Measurements from ENCODE around the gene TTLL5.
A peak's percentile ranks its signal among the peaks of the same experiment; 100 is the strongest.

Gene TTLL5

GRCh38 chr14:75742867-75743266 lies 81.8 kb downstream of the TTLL5 start:
- ATAC-seq: no peak
- TF ChIP-seq ESRRG (CRISPR knock-in tag; IDR thresholded peaks at IDR 0.05) (no peak), OSR1 (CRISPR knock-in tag; IDR thresholded peaks at IDR 0.05) (no peak), ISL1 (CRISPR knock-in tag; IDR thresholded peaks at IDR 0.05) (no peak), ARNTL (CRISPR knock-in tag; IDR thresholded peaks at IDR 0.05; ENCODE audit: borderline replicate concordance, low read depth) (no peak), TOX (CRISPR knock-in tag; IDR thresholded peaks at IDR 0.05; ENCODE audit: borderline replicate concordance) (no peak)

DNA sequence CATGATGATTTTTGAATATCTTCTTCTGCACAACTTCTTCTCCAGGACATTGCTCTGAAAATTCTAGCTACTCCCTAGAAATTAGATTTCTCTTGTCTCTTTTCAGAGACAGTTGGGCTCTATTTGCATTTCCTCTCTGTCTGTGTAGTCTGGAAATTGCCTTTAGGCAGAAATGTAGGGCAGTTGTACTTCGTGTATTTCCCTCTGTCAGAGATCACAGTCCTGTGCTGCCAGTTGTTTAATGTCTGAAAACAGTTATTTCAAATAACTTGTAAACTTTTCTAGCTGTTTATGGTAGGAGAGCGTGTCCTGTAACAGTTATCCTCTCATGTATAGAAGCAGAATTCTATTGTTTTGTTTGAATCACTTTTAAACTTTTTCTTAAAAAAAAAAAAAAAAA lies 86.9 kb downstream of the TTLL5 start:
- TF ChIP-seq, protein P1, sequence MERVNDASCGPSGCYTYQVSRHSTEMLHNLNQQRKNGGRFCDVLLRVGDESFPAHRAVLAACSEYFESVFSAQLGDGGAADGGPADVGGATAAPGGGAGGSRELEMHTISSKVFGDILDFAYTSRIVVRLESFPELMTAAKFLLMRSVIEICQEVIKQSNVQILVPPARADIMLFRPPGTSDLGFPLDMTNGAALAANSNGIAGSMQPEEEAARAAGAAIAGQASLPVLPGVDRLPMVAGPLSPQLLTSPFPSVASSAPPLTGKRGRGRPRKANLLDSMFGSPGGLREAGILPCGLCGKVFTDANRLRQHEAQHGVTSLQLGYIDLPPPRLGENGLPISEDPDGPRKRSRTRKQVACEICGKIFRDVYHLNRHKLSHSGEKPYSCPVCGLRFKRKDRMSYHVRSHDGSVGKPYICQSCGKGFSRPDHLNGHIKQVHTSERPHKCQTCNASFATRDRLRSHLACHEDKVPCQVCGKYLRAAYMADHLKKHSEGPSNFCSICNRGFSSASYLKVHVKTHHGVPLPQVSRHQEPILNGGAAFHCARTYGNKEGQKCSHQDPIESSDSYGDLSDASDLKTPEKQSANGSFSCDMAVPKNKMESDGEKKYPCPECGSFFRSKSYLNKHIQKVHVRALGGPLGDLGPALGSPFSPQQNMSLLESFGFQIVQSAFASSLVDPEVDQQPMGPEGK (CRISPR knock-in tag; IDR thresholded peaks at IDR 0.05; ENCODE audit: borderline replicate concordance): no peak
- TF ChIP-seq ESRRG (CRISPR knock-in tag; IDR thresholded peaks at IDR 0.05) (no peak), RARB (CRISPR knock-in tag; IDR thresholded peaks at IDR 0.05) (no peak), ZFP3 (CRISPR knock-in tag; IDR thresholded peaks at IDR 0.05) (no peak), PPARA (CRISPR knock-in tag; IDR thresholded peaks at IDR 0.05; ENCODE audit: borderline replicate concordance) (no peak), ZFP30 (CRISPR knock-in tag; IDR thresholded peaks at IDR 0.05) (no peak), TOX (CRISPR knock-in tag; IDR thresholded peaks at IDR 0.05; ENCODE audit: borderline replicate concordance) (no peak)
- TF ChIP-seq, protein P2, sequence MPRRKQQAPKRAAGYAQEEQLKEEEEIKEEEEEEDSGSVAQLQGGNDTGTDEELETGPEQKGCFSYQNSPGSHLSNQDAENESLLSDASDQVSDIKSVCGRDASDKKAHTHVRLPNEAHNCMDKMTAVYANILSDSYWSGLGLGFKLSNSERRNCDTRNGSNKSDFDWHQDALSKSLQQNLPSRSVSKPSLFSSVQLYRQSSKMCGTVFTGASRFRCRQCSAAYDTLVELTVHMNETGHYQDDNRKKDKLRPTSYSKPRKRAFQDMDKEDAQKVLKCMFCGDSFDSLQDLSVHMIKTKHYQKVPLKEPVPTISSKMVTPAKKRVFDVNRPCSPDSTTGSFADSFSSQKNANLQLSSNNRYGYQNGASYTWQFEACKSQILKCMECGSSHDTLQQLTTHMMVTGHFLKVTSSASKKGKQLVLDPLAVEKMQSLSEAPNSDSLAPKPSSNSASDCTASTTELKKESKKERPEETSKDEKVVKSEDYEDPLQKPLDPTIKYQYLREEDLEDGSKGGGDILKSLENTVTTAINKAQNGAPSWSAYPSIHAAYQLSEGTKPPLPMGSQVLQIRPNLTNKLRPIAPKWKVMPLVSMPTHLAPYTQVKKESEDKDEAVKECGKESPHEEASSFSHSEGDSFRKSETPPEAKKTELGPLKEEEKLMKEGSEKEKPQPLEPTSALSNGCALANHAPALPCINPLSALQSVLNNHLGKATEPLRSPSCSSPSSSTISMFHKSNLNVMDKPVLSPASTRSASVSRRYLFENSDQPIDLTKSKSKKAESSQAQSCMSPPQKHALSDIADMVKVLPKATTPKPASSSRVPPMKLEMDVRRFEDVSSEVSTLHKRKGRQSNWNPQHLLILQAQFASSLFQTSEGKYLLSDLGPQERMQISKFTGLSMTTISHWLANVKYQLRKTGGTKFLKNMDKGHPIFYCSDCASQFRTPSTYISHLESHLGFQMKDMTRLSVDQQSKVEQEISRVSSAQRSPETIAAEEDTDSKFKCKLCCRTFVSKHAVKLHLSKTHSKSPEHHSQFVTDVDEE (CRISPR knock-in tag; IDR thresholded peaks at IDR 0.05): no peak
- no peak for ATAC-seq

GRCh38 chr14:75748336-75748735 lies 87.3 kb downstream of the TTLL5 start:
- no peak for TF ChIP-seq ISL1 (CRISPR knock-in tag; IDR thresholded peaks at IDR 0.05)
- no peak; the same call in 2 of the 3 replicates for ATAC-seq

GRCh38 chr14:75751296-75751695 lies 90.2 kb downstream of the TTLL5 start:
- peak; percentile 74 for ATAC-seq
- TF ChIP-seq, protein P1 (CRISPR knock-in tag; IDR thresholded peaks at IDR 0.05; ENCODE audit: borderline replicate concordance): no peak
- no peak for TF ChIP-seq TOX (CRISPR knock-in tag; IDR thresholded peaks at IDR 0.05; ENCODE audit: borderline replicate concordance)
- TF ChIP-seq BACH2 (CRISPR knock-in tag; IDR thresholded peaks at IDR 0.05; ENCODE audit: borderline replicate concordance): no peak
- TF ChIP-seq POU6F1 (CRISPR knock-in tag; IDR thresholded peaks at IDR 0.05; ENCODE audit: borderline replicate concordance, low read depth): no peak
- TF ChIP-seq ZNF70 (CRISPR knock-in tag; IDR thresholded peaks at IDR 0.05): no peak
- peak; percentile 78 for TF ChIP-seq ISL1 (CRISPR knock-in tag; IDR thresholded peaks at IDR 0.05)
- TF ChIP-seq, protein P3, sequence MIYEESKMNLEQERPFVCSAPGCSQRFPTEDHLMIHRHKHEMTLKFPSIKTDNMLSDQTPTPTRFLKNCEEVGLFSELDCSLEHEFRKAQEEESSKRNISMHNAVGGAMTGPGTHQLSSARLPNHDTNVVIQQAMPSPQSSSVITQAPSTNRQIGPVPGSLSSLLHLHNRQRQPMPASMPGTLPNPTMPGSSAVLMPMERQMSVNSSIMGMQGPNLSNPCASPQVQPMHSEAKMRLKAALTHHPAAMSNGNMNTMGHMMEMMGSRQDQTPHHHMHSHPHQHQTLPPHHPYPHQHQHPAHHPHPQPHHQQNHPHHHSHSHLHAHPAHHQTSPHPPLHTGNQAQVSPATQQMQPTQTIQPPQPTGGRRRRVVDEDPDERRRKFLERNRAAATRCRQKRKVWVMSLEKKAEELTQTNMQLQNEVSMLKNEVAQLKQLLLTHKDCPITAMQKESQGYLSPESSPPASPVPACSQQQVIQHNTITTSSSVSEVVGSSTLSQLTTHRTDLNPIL (CRISPR knock-in tag; IDR thresholded peaks at IDR 0.05; ENCODE audit: low read depth): no peak
- TF ChIP-seq ZFP3 (CRISPR knock-in tag; IDR thresholded peaks at IDR 0.05): no peak

- ATAC-seq: no peak
- TF ChIP-seq ZNF70 (CRISPR knock-in tag; IDR thresholded peaks at IDR 0.05) (no peak), ZNF565 (CRISPR knock-in tag; conservative IDR thresholded peaks at IDR 0.05; ENCODE audit: low read depth) (0 out of 2 replicates have a peak, but pooled peaks have one; percentile 63), ZFP30 (CRISPR knock-in tag; IDR thresholded peaks at IDR 0.05) (no peak)
- TF ChIP-seq, protein P1 (CRISPR knock-in tag; IDR thresholded peaks at IDR 0.05; ENCODE audit: borderline replicate concordance): no peak
- TF ChIP-seq, protein P2 (CRISPR knock-in tag; IDR thresholded peaks at IDR 0.05): no peak
- TF ChIP-seq, protein P3 (CRISPR knock-in tag; IDR thresholded peaks at IDR 0.05; ENCODE audit: low read depth): peak; percentile 79; the same call in 1 of the 2 replicates
These were observed 91.0 kb downstream of the TTLL5 start for GRCh38 chr14:75752086-75752485.

Measured in SK-N-SH treated with all-trans-retinoic acid at 6 μM for 48 hours (cell line).